DMS153 (cell line): ENCODE results near the gene TIMM17A.
"Not testable (repeated sequence)": the region's sequence is repeated elsewhere in the genome, so short reads cannot be mapped to it uniquely, and the experiment has no call there.

Experiments used
- DNase-seq: peaks from one replicate; lab custom pipeline; 2025; lab: John Stamatoyannopoulos, UW

Gene TIMM17A

DNA sequence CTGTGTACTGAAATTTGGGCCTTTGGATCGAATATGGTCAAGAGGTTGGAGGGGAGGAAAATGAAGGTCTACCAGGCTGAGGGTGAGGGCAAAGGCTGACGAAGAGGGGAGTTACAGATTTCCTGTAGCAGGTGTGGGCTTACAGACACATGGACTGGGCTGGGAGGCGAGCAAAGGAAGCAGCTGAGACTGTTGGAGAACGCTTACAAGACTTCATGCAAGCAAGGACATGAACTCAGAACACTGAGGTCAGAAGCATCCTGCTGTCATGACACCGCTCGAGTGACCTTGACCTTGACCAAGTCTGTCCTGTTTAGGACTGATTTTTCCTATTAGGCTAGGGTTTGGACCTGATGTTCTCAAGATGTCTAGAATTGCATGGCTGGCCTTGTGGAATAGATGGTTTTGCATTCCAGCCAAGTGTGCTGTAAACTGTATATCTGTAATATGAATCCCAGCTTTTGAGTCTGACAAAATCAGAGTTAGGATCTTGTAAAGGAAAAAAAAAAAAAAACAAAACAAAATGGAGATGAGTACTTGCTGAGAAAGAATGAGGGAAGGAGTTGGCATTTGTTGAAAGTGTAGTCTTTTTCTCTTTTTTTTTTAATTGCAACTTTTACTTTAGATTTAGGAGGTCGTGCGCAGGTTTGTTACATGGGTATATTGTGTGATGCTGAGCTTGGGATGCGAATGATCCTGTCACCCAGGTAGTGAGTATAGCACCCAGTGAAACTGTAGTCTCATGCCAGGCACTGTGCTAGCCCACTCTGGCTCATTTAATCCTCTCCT, 60.9 kb downstream of the TIMM17A start:
- no peak for DNase-seq

DNA sequence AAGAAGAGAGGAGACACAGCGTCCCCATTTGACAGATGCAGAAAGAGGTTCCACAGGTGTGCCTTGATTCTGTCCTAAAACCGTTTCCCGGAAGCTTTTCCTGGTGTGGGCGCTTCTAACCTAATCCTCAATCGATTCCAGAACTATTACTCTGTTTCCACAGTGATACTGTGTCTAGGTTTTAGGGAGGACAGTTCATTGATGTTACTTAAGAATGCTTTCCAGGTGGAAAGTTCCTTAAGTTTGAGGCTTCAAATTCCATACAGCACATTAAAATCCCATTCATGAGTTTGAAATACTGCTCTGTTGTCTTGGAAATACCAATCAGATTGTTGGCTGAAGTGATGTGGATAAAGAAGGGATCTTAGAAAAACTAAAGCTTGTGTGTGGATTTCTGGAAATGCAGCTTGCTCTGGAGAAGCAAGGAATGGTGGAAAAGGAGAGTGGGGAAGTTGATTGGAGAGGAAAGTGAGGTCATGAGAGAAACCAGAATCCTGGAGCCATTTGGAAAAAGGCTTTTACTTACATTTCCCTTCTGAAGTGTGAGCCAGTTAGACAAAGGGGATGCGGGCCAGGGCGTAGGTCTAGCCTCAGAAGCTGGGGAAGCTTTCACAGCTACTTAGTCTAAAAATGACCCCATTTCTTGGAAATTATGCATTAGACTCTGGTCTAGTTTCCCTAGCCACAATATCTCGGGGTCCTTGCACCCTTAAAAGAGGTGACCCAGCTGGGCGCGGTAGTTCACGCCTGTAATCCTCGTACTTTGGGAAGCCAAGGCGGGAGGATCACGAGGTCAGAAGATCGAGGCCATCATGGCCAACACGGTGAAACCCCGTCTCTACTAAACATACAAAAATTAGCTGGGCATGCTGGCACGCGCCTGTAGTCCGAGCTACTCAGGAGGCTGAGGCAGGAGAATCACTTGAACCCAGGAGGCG, 61.8 kb downstream of the TIMM17A start:
- no peak for DNase-seq

- peak; percentile 69 for DNase-seq
Observed at GRCh38 chr1:202017749-202018467, 62.6 kb downstream of the TIMM17A start.

GRCh38 chr1:202018468-202019234, 63.3 kb downstream of the TIMM17A start:
- DNase-seq = peak; percentile 97

DNA sequence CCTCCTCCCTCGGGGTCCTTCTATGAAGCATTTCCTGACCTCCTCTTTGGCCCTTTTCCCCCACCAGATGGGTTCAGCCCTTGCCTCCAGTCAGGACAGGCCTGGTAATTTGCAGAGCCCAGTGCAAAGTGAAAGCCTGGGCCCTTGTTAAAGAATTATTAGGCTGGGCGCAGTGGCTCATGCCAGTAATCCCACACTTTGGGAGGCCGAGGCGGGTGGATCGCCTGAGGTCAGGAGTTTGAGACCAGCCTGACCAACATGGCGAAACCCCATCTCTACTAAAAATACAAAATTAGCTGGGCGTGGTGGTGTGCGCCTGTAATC, 63.9 kb downstream of the TIMM17A start:
- DNase-seq = not testable (repeated sequence)
